ENCODE measurements around the gene SAG.
"Not testable (repeated sequence)": the region's sequence is repeated elsewhere in the genome, so short reads cannot be mapped to it uniquely, and the experiment has no call there.

The SAG gene

GRCh38 chr2:233331536-233331935 lies 23.9 kb downstream of the SAG start:
- DNase-seq (ENCODE audit: low spot score): peak; percentile 68

DNA sequence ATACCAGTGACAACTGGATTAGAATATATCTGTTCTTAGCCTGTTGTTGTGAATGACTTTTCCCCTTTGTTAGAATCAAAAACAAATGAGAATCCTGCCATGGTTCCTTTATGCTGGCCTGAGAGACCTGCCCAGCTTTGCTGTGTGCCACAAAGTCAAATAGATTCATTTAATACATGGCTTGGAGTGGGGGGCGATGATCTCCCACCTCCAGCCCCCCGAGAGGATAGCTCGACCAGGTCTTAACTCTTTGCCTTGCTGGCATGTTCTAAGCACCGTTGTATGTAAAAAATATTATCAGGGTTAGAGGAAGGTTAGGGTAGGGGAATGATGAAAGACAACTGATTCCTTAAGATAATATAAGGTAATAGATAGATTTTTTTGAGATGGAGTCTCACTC lies 24.5 kb downstream of the SAG start:
- no peak for DNase-seq (ENCODE audit: low spot score)

DNA sequence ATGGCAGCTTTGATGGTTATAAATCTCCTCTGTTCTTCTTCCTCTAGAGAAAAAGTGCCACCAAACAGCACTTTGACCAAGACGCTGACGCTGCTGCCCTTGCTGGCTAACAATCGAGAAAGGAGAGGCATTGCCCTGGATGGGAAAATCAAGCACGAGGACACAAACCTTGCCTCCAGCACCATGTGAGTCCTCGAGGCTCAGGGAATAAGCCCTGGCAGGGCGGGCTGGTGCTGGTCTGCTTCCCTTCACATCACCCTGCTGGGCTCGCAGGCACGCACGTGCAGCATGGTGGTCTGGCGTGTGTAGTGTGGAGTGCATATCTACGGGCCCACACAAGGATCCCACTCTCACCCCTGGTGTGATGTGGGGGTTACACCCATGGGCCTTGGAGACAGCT lies 27.3 kb downstream of the SAG start:
- no peak for DNase-seq (ENCODE audit: low spot score)

DNA sequence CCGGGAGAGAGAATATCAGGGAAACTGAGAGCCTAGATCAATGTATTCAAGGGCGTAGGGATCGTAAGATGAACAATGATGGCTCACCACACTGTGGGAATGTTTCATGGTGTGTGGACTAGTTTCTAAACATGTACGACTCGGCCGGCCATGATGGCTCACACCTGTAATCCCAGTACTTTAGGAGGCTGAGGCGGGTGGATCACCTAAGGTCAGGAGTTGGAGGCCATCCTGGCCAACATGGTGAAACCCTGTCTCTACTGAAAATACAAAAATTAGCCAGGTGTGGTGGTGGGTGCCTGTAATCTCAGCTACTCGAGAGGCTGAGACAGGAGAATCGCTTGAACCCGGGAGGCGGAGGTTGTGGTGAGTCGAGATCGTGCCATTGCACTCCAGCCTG lies 28.5 kb downstream of the SAG start:
- not testable (repeated sequence) for DNase-seq (ENCODE audit: low spot score)

DNA sequence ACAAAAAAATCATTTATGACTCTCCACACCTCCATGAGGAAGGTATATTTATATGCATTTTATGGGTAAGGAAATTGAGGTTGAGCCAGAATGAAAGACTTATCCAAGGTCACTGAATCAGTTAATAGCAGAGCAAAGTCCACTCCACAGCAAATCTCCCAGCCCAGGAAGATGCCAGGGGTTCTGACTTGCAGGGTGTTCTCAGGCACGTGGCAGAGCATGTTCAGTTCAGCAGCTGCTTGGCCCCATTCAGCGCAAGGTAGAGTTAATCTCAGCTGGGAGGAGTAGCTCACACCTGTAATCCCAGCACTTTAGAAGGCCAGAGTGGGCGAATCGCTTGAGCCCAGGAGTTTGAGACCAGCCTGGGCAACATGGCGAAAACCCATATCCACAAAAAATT lies 28.9 kb downstream of the SAG start:
- no peak for DNase-seq (ENCODE audit: low spot score)

- no peak for DNase-seq (ENCODE audit: low spot score)
These were observed 30.4 kb downstream of the SAG start for GRCh38 chr2:233338046-233338445.

DNA sequence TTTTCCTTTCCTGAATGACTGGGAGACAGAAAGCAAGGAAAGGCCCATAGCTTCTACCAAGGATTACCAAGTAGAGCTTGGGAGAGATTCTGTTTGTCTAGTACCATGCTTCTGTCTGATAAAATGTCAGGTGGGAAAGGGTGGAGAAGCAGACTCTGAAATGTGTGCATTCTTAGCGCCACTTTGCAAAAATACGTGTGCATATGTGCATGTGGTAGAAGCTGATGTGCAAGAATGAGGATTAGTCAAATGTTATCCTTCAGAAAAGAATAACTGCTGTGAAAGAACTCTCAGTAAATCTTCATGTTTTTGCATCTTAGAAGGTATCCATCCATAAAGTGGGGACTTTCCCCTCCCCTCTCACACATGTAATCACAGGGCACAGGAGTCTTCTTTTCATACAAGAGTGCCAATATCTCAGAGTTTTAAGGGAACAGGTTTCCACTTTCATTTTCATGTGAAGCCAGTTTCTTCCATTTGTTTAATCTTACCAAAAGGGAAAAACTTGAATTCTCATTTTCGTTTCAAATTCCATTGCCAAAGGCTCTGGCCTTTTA lies 31.3 kb downstream of the SAG start:
- no peak for DNase-seq (ENCODE audit: low spot score)

DNA sequence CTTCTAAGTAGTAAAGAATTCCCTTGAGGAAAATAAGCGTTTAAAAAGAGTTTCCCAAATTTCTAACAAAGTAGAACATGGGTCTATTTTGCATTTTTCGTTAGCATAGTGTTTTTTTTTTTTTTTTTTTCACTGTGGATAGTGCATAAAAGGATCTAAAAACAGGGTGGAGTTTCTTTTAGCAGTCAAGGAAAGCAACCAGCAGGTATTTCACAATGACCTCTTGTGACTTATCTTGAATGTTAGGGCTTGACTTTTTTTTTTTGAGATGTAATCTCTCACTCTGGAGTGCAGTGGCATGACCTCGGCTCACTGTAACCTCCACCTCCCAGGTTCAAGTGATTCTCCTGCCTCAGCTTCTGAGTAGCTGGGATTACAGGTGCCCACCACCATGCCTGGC lies 31.8 kb downstream of the SAG start:
- no peak for DNase-seq (ENCODE audit: low spot score)

- DNase-seq (ENCODE audit: low spot score): no peak
These were observed 33.7 kb downstream of the SAG start for GRCh38 chr2:233341296-233341695.

- DNase-seq (ENCODE audit: low spot score): no peak
These were observed 34.7 kb downstream of the SAG start for GRCh38 chr2:233342301-233342700.

DNA sequence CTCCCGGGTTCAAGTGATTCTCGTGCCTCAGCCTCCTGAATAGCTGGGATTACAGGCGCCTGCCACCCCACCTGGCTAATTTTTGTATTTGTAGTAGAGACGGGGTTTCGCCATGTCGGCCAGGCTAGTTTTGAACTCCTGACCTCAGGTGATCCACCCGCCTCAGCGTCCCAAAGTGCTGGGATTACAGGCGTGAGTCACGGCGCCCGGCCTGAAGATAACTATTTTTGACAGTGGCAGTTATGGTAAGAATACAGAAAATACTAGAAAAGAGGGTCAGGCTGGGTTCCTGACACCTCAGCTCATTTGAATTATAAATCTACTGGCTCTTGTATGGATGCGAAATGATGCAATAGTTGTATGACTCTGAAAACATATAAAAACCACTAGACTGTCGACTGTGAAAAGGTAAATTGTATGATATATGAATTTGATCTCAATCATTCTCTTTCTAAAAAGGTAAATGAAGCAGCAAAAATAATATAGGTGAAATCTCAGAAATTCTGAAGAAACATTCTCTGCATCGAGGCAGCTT lies 35.6 kb downstream of the SAG start:
- DNase-seq (ENCODE audit: low spot score): no peak

DNA sequence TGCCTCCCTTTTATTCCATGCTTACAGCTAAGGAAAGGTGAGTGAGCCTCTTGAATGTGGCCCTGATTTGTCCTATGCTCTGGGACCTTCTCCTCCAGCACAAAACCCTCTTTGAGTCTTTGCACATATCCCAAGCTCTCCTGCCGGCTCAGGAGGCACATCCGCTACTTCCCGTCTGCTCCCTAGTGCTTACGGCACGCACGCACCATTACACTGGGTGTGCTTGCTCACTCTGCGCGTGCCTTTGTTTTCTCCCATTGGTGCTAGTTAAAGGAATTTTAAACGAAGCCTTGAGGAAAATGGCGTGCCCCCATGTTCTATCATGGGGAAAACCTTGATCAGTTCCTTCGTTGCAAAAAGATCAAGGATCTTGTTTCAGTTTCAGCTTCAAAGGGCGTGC lies 38.8 kb downstream of the SAG start:
- DNase-seq (ENCODE audit: low spot score): no peak

GRCh38 chr2:233346930-233347329 lies 39.3 kb downstream of the SAG start:
- no peak for DNase-seq (ENCODE audit: low spot score)

DNA sequence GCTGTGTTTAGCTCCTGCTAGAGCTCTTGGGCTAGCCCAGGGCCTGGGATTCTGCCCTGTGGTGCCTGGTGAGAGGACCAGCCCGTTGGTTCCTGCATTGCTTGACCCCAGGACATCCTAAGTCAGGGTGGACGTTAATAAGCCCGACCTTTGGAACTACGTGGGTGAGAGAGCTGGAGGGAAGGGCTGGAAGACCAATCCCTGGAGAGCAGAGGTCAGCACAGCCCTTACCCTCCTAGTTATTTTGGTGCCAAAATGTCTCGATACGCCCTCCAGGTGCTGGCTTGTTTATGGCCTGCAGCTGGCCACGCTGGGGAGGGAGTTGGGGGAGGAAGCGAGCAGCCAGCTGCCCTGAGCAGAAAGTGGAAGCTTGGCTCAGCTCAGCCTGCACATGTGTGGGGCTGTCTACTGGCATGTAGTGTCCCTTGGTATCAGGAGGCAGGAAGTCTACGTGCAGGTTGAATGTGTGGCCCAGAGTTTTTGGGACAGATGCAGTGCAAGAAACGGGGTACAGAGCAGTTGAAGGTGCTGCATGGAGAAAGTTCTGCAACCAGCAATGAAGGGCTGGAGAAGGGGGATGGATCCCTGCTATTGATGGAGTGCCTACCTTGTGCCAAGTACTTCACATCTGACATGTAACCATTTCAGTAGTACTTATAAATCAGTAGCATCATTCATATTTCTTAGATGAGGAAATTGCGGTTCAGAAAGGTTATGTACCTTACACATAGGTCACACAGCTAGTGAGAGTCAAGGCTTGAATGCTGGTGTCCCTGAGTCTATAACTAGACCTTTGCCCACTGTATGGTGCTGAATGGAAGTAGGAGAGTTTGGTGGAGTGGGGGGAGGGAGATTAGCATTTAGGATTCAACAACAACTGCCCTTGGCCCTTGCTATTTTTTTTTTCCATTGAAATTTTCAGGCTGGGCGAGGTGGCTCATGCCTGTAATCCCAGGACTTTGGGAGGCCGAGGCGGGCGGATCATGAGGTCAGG lies 41.7 kb downstream of the SAG start:
- DNase-seq (ENCODE audit: low spot score): peak; percentile 84

- DNase-seq (ENCODE audit: low spot score): no peak
These were observed 43.1 kb downstream of the SAG start for GRCh38 chr2:233350708-233351107.

- DNase-seq (ENCODE audit: low spot score): no peak
These were observed 43.8 kb downstream of the SAG start for GRCh38 chr2:233351423-233351822.

DNA sequence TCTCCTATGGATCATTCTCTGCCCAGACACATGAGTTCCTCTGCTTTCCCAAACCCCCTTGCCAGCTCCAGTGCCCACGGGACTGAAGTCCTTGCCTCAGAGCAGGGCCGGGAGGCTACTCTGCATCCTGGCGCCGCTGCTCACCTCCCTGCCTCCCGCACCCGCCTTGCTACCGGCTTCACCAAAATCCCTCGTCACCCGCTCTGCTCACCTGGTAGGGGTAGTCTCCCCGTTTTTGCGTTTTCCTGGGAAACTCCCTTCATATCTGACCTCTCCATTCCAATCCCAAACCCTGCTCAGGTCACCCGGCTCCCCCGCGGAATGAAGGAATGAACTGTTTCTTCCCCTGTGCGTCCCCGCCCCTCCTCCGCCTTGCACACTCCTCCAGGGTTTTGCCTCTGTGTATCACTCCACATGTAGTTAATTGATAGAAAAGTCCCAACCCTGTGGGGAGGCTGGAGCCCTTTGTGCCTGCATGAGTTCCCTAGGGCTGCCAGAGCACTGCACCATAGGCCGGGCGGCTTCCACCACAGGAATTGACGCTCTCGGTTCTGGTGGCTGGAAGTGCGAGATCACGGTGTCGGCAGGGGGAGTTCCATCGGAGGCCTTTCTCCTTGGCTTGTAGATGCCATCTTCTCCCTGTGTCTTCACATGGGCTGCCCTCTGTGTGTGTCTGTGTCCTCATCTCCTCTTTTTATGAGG lies 44.7 kb downstream of the SAG start:
- no peak for DNase-seq (ENCODE audit: low spot score)

DNA sequence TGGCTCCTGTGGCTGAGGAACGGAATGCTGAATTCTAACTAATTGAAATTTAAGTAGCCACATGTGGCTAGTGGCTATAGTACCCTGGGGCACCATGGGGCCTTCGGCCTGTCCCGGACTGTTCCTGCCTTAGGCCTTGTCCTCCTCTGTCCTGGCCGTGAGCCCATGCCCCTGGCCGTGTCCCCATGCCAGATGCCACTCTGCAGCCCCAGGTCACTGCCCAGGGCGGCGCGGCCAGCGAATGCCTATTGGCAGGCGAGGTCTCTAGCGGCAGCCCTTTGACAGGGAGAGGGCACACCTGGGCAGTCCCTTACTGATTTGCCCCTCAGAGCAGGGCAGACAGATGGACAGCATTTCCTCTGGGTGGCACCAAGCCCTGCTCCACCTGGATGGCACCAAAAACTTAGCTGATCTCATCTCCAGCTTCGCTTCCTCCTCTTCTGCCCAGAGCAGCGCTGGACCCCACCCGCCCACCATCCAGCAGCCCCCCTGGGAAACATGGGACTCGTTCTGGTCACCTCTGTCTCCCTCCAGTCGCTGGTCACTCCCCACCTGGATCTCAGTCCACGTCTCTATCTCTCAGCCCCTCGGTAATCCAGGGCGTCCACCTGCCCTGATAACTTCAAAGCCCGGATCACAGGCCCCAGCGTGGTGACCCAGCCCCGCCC lies 45.6 kb downstream of the SAG start:
- no peak for DNase-seq (ENCODE audit: low spot score)

- peak; percentile 96 for DNase-seq (ENCODE audit: low spot score)
These were observed 46.3 kb downstream of the SAG start, which contains the start of gene DGKD for GRCh38 chr2:233353769-233354499. Gene DGKD (plus strand): TSS chr2:233354494. CDS start chr2:233354519, 25 bp downstream.

DNA sequence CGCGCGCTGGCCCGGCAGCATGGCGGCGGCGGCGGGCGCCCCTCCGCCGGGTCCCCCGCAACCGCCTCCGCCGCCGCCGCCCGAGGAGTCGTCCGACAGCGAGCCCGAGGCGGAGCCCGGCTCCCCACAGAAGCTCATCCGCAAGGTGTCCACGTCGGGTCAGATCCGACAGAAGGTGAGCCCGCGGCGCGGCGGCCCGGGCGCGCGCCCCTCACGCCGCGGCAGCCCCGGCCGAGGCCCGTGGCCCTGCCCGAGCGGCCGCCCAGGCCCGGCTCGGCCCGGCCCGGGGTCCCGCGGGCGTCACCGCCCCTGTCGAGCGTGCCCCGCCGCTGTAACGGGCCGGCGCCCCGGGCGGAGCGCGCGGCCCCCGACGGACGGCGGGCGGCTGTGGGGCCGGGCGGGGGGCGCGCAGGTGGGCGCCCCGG lies 46.9 kb downstream of the SAG start:
- DNase-seq (ENCODE audit: low spot score): no peak

- no peak for DNase-seq (ENCODE audit: low spot score)
These were observed 47.5 kb downstream of the SAG start for GRCh38 chr2:233354971-233355574.

Data from germinal center (tissue), 1 donor.